Measurements from ENCODE around the gene PTPRM. TPM values are rescaled to one million over a fixed set of nuclear protein-coding genes. Genes with fewer than 3 reads are reported as not detected.

The PTPRM gene
- total RNA-seq, 1 experiment from 2014 or later: 42.3 TPM

DNA sequence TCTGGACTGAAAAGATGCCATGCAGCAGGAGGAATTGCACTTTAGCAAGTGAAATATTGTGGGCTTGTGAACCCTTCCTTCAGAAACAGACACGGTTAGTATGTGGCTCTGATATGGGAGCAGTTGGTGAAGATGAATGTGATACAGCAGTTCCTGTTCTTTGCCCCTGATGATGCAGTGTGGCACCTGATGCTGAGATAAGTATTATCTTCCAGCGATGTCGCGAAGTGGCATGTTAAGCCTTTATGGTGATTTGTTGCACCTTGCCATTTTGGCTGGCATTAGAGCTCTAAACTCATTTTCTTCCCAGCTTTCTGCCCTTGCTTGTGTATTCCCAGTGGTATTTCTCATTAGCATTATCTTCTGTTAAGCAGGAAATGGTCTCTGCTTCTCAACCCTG, 600.6 kb downstream of the PTPRM start:
- Mint-ChIP-seq H3K4me1 (ENCODE audit: low read depth, unreplicated experiment) (no peaks in the 10 kb centered on the region), H3K36me3 (ENCODE audit: insufficient read depth, unreplicated experiment) (no peaks in the 10 kb centered on the region), H3K4me3 (ENCODE audit: low read depth, unreplicated experiment) (no peak overlapping the region), H3K9me3 (ENCODE audit: low read depth, unreplicated experiment) (no peaks in the 10 kb centered on the region), H3K27ac (ENCODE audit: unreplicated experiment) (no peak overlapping the region), H3K27me3 (ENCODE audit: unreplicated experiment) (no peaks in the 10 kb centered on the region)
- TF ChIP-seq, protein P1, sequence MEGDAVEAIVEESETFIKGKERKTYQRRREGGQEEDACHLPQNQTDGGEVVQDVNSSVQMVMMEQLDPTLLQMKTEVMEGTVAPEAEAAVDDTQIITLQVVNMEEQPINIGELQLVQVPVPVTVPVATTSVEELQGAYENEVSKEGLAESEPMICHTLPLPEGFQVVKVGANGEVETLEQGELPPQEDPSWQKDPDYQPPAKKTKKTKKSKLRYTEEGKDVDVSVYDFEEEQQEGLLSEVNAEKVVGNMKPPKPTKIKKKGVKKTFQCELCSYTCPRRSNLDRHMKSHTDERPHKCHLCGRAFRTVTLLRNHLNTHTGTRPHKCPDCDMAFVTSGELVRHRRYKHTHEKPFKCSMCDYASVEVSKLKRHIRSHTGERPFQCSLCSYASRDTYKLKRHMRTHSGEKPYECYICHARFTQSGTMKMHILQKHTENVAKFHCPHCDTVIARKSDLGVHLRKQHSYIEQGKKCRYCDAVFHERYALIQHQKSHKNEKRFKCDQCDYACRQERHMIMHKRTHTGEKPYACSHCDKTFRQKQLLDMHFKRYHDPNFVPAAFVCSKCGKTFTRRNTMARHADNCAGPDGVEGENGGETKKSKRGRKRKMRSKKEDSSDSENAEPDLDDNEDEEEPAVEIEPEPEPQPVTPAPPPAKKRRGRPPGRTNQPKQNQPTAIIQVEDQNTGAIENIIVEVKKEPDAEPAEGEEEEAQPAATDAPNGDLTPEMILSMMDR (IDR thresholded peaks at IDR 0.05; ENCODE audit: unreplicated experiment): no peak
- CTCF ChIA-PET: no interaction called here
- DNase-seq: no peak
- no TSS peak for BruUV-seq (replicated peaks)
- intact Hi-C loops (cut with micrococcal nuclease; ENCODE audit: unreplicated experiment): no loop called here

DNA sequence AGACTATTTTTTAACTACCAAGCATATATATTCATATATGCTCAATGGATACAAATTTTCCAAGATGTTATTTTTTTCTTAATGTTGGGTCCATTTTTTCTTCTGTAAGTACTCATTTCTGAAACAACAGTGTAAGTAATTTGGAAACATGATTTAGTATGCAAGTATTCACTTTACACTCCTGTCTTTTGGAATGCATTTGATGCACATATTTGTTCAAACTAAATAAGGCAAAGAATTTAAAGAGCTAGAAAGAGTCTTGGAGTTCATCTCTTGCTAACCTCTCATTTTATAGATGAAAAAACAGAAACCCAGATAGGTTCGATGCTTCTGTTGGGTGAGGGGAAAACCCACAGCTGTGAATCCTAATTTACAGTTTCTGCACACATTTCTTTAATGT, 602.6 kb downstream of the PTPRM start:
- Mint-ChIP-seq H3K4me1 (ENCODE audit: low read depth, unreplicated experiment) (no peaks in the 10 kb centered on the region), H3K4me3 (ENCODE audit: low read depth, unreplicated experiment) (no peak overlapping the region), H3K36me3 (ENCODE audit: insufficient read depth, unreplicated experiment) (no peaks in the 10 kb centered on the region), H3K9me3 (ENCODE audit: low read depth, unreplicated experiment) (no peaks in the 10 kb centered on the region), H3K27me3 (ENCODE audit: unreplicated experiment) (no peaks in the 10 kb centered on the region), H3K27ac (ENCODE audit: unreplicated experiment) (no peak overlapping the region)
- no TSS peak for BruUV-seq (replicated peaks)
- intact Hi-C loops (cut with micrococcal nuclease; ENCODE audit: unreplicated experiment): no loop called here
- TF ChIP-seq, protein P1 (IDR thresholded peaks at IDR 0.05; ENCODE audit: unreplicated experiment): no peak
- DNase-seq: no peak
- CTCF ChIA-PET: no interaction called here

DNA sequence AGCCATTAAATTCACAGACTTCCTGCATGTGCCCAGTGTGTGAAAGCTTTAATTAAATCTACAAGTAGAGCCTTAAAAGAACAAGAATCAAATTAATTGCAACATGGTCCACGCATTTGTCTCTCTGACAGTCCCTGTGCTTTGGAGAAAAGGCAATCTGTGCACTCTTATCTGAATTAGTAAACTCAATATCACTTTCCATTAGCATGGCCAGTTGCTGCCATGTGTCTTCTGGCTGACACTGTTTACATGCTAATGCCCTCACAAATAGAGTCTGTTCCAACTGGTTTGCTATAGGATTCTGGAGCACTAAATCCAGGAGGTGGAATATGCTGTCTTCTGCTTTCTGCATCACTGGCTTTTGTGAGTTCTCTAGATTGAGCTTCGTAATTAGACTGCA, 607.7 kb downstream of the PTPRM start:
- DNase-seq: no peak
- intact Hi-C loops (cut with micrococcal nuclease; ENCODE audit: unreplicated experiment): no loop called here
- BruUV-seq (replicated peaks): no TSS peak
- no peak overlapping the region for H3K4me3 Mint-ChIP-seq (ENCODE audit: low read depth, unreplicated experiment)
- no peaks in the 10 kb centered on the region for H3K36me3 Mint-ChIP-seq (ENCODE audit: insufficient read depth, unreplicated experiment)
- H3K4me1 Mint-ChIP-seq (ENCODE audit: low read depth, unreplicated experiment): peaks cover 13% of the 10 kb centered on the region
- H3K27me3 Mint-ChIP-seq (ENCODE audit: unreplicated experiment): no peaks in the 10 kb centered on the region
- H3K27ac Mint-ChIP-seq (ENCODE audit: unreplicated experiment): no peak overlapping the region
- CTCF ChIA-PET: no interaction called here
- TF ChIP-seq, protein P1 (IDR thresholded peaks at IDR 0.05; ENCODE audit: unreplicated experiment): no peak
- no peaks in the 10 kb centered on the region for H3K9me3 Mint-ChIP-seq (ENCODE audit: low read depth, unreplicated experiment)

DNA sequence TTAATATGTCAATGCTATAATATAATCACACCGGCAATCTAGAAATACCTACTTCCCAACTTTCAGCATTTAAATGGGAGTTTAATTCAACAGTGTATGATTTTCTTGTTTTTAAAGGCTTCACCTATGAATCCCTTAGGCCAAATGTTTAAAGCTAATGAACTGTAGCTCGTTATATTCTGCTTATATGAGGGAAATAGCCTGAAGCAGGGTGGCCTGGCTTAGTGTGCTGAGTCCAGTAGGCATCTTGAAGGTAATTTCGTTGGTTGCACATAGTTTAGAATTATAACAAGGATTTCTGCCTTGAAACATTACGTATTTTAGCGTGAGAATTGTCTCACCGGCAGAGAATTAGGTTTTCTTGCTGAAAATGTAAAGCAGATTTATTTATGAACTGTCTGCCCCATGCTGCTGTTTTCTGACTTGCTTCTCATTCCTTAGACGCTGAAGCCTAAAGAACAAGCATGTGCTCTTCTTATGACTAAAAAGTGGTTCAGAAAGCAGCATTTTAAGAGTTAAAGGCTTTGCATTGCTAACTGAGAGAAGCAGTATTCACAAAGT, 608.5 kb downstream of the PTPRM start:
- intact Hi-C loops (cut with micrococcal nuclease; ENCODE audit: unreplicated experiment): no loop called here

More for the DNA sequence above, 608.5 kb downstream of the PTPRM start:
- no TSS peak for BruUV-seq (replicated peaks)
- Mint-ChIP-seq H3K27me3 (ENCODE audit: unreplicated experiment) (no peaks in the 10 kb centered on the region), H3K36me3 (ENCODE audit: insufficient read depth, unreplicated experiment) (no peaks in the 10 kb centered on the region), H3K4me3 (ENCODE audit: low read depth, unreplicated experiment) (no peak overlapping the region), H3K27ac (ENCODE audit: unreplicated experiment) (no peak overlapping the region), H3K9me3 (ENCODE audit: low read depth, unreplicated experiment) (no peaks in the 10 kb centered on the region), H3K4me1 (ENCODE audit: low read depth, unreplicated experiment) (peaks cover 13% of the 10 kb centered on the region)
- CTCF ChIA-PET: no interaction called here
- no peak for DNase-seq
- TF ChIP-seq, protein P1 (IDR thresholded peaks at IDR 0.05; ENCODE audit: unreplicated experiment): no peak

Data from Calu3 (cell line).